ENCODE measurements around the gene SCAMP1. TPM values are rescaled to one million over a fixed set of nuclear protein-coding genes. Genes with fewer than 3 reads are reported as not detected.
A peak's percentile ranks its signal among the peaks of the same experiment; 100 is the strongest.

Gene SCAMP1
- total RNA-seq, 1 experiment from 2014 or later = 43.8 TPM

DNA sequence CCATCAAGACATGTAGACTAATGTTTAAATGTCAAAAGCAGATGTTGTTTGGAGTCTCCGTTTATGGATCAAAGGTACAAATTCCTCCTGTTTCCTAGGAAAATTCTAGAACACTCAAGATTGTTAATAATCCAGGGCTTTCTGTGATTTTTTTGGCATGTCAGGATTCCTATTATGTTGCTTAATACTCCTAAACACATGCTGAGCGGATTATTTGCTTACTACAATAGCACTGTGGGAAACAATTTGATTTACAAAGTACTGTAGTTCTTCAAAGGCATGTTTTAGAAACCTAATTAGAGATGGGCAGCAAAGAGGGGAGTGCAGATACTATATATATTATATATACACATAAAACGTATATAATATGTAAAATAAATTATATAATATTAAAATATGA, 19.0 kb upstream of the SCAMP1 start:
- peaks cover 30% of the 10 kb centered on the region for H3K9me3 Mint-ChIP-seq

DNA sequence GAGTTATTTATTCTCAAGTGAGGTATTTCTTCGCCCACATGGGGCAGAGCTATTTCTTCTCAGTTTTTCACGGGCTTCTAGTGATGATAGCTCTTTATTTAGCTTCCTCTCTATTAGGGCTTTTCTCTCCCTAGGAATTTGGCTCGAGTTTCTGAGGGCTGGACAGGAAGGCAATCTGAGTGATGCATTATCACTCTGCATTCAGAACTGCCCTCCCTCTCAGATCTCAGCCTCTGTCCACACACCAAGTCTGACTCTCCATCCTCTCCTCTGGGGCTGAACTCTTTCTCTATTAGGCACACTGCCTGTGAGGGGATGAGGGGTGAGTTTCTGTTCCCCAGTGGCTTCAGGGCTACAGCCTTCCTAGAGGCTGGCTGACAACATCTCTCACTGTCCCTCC, 14.9 kb upstream of the SCAMP1 start:
- Mint-ChIP-seq H3K4me3 (no peak overlapping the region), H3K9me3 (peaks cover 14% of the 10 kb centered on the region), H3K27ac (no peak overlapping the region), H3K36me3 (peaks cover 12% of the 10 kb centered on the region), H3K27me3 (ENCODE audit: low read depth) (peaks cover 76% of the 10 kb centered on the region), H3K4me1 (peaks cover 27% of the 10 kb centered on the region)
- CTCF ChIA-PET = interaction anchor here (1.8 kb wide), 1 partner anchor 50 kb away, joined by 5 read pairs; no protein-coding TSS in a partner anchor
- 0 out of 2 replicates have a peak, but pooled peaks have one; percentile 24 for ATAC-seq
- DNase-seq (ENCODE audit: low spot score) = no peak
- POLR2A ChIA-PET = no interaction called here
- TF ChIP-seq, protein P1, sequence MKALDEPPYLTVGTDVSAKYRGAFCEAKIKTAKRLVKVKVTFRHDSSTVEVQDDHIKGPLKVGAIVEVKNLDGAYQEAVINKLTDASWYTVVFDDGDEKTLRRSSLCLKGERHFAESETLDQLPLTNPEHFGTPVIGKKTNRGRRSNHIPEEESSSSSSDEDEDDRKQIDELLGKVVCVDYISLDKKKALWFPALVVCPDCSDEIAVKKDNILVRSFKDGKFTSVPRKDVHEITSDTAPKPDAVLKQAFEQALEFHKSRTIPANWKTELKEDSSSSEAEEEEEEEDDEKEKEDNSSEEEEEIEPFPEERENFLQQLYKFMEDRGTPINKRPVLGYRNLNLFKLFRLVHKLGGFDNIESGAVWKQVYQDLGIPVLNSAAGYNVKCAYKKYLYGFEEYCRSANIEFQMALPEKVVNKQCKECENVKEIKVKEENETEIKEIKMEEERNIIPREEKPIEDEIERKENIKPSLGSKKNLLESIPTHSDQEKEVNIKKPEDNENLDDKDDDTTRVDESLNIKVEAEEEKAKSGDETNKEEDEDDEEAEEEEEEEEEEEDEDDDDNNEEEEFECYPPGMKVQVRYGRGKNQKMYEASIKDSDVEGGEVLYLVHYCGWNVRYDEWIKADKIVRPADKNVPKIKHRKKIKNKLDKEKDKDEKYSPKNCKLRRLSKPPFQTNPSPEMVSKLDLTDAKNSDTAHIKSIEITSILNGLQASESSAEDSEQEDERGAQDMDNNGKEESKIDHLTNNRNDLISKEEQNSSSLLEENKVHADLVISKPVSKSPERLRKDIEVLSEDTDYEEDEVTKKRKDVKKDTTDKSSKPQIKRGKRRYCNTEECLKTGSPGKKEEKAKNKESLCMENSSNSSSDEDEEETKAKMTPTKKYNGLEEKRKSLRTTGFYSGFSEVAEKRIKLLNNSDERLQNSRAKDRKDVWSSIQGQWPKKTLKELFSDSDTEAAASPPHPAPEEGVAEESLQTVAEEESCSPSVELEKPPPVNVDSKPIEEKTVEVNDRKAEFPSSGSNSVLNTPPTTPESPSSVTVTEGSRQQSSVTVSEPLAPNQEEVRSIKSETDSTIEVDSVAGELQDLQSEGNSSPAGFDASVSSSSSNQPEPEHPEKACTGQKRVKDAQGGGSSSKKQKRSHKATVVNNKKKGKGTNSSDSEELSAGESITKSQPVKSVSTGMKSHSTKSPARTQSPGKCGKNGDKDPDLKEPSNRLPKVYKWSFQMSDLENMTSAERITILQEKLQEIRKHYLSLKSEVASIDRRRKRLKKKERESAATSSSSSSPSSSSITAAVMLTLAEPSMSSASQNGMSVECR (CRISPR knock-in tag; IDR thresholded peaks at IDR 0.05; ENCODE audit: borderline replicate concordance) = no peak
- TF ChIP-seq RELA (CRISPR knock-in tag; IDR thresholded peaks at IDR 0.05; ENCODE audit: borderline replicate concordance) (no peak), ZNF671 (CRISPR knock-in tag; IDR thresholded peaks at IDR 0.05) (no peak), ZNF263 (CRISPR knock-in tag; IDR thresholded peaks at IDR 0.05; ENCODE audit: low read depth) (no peak)
- TF ChIP-seq, protein P2, sequence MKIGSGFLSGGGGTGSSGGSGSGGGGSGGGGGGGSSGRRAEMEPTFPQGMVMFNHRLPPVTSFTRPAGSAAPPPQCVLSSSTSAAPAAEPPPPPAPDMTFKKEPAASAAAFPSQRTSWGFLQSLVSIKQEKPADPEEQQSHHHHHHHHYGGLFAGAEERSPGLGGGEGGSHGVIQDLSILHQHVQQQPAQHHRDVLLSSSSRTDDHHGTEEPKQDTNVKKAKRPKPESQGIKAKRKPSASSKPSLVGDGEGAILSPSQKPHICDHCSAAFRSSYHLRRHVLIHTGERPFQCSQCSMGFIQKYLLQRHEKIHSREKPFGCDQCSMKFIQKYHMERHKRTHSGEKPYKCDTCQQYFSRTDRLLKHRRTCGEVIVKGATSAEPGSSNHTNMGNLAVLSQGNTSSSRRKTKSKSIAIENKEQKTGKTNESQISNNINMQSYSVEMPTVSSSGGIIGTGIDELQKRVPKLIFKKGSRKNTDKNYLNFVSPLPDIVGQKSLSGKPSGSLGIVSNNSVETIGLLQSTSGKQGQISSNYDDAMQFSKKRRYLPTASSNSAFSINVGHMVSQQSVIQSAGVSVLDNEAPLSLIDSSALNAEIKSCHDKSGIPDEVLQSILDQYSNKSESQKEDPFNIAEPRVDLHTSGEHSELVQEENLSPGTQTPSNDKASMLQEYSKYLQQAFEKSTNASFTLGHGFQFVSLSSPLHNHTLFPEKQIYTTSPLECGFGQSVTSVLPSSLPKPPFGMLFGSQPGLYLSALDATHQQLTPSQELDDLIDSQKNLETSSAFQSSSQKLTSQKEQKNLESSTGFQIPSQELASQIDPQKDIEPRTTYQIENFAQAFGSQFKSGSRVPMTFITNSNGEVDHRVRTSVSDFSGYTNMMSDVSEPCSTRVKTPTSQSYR (CRISPR knock-in tag; IDR thresholded peaks at IDR 0.05) = no peak

More for the DNA sequence above, 19.0 kb upstream of the SCAMP1 start:
- no peak for DNase-seq (ENCODE audit: low spot score)
- TF ChIP-seq, protein P3, sequence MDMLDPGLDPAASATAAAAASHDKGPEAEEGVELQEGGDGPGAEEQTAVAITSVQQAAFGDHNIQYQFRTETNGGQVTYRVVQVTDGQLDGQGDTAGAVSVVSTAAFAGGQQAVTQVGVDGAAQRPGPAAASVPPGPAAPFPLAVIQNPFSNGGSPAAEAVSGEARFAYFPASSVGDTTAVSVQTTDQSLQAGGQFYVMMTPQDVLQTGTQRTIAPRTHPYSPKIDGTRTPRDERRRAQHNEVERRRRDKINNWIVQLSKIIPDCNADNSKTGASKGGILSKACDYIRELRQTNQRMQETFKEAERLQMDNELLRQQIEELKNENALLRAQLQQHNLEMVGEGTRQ (CRISPR knock-in tag; IDR thresholded peaks at IDR 0.05) = no peak
- TF ChIP-seq, protein P4, sequence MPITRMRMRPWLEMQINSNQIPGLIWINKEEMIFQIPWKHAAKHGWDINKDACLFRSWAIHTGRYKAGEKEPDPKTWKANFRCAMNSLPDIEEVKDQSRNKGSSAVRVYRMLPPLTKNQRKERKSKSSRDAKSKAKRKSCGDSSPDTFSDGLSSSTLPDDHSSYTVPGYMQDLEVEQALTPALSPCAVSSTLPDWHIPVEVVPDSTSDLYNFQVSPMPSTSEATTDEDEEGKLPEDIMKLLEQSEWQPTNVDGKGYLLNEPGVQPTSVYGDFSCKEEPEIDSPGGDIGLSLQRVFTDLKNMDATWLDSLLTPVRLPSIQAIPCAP (CRISPR knock-in tag; IDR thresholded peaks at IDR 0.05) = no peak
- TF ChIP-seq, protein P5, sequence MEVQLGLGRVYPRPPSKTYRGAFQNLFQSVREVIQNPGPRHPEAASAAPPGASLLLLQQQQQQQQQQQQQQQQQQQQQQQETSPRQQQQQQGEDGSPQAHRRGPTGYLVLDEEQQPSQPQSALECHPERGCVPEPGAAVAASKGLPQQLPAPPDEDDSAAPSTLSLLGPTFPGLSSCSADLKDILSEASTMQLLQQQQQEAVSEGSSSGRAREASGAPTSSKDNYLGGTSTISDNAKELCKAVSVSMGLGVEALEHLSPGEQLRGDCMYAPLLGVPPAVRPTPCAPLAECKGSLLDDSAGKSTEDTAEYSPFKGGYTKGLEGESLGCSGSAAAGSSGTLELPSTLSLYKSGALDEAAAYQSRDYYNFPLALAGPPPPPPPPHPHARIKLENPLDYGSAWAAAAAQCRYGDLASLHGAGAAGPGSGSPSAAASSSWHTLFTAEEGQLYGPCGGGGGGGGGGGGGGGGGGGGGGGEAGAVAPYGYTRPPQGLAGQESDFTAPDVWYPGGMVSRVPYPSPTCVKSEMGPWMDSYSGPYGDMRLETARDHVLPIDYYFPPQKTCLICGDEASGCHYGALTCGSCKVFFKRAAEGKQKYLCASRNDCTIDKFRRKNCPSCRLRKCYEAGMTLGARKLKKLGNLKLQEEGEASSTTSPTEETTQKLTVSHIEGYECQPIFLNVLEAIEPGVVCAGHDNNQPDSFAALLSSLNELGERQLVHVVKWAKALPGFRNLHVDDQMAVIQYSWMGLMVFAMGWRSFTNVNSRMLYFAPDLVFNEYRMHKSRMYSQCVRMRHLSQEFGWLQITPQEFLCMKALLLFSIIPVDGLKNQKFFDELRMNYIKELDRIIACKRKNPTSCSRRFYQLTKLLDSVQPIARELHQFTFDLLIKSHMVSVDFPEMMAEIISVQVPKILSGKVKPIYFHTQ (CRISPR knock-in tag; IDR thresholded peaks at IDR 0.05) = no peak
- TF ChIP-seq GTF2I (CRISPR knock-in tag; conservative IDR thresholded peaks at IDR 0.05) (no peak), PRRX2 (CRISPR knock-in tag; IDR thresholded peaks at IDR 0.05) (no peak), TEAD1 (CRISPR knock-in tag; IDR thresholded peaks at IDR 0.05) (no peak), EMX1 (CRISPR knock-in tag; IDR thresholded peaks at IDR 0.05) (no peak), TP53 (CRISPR knock-in tag; IDR thresholded peaks at IDR 0.05) (no peak), NR3C1 (CRISPR knock-in tag; conservative IDR thresholded peaks at IDR 0.05; ENCODE audit: low read depth) (no peak), GABPB1 (CRISPR knock-in tag; IDR thresholded peaks at IDR 0.05) (no peak), TEAD4 (CRISPR knock-in tag; IDR thresholded peaks at IDR 0.05) (no peak)
- POLR2A ChIA-PET = no interaction called here
- Mint-ChIP-seq H3K36me3 (peaks cover 23% of the 10 kb centered on the region), H3K4me3 (no peak overlapping the region), H3K4me1 (peaks cover 18% of the 10 kb centered on the region), H3K27me3 (ENCODE audit: low read depth) (peaks cover 92% of the 10 kb centered on the region), H3K27ac (no peak overlapping the region)
- CTCF ChIA-PET = no interaction called here
- peak; percentile 59 for ATAC-seq

Measured in WTC11 (cell line).